HepG2 (cell line): Measurements from ENCODE around the gene MYLK.

ENCODE experiments used
- CEBPZ ChIP-seq: IDR thresholded peaks from 2 replicates; pipeline ENCODE4 v1.6.1; 2012; ENCODE audit warnings: low read length, improper control_type of control experiment
- POLR2A ChIP-seq, 2 experiments: IDR thresholded peaks; 2 replicates each; pipeline ENCODE4 v1.6.1; 2011; ENCODE audit warnings: low read depth in 2 of 2, low read length in 2 of 2, mild to moderate bottlenecking in 1 of 2, moderate library complexity in 1 of 2; ENCODE audit not compliant: insufficient read depth in 1 of 2
- TAF1 ChIP-seq: sonication (generic); formaldehyde crosslinking; IDR thresholded peaks from 2 replicates; pipeline ENCODE4 v1.4.0; 2020; ENCODE audit warnings: missing genetic modification reagents
- ZNF138 ChIP-seq: sonication (generic); formaldehyde crosslinking; IDR thresholded peaks from 2 replicates; pipeline ENCODE4 v1.5.0; 2020; ENCODE audit warnings: mild to moderate bottlenecking, low read depth, missing genetic modification reagents

- TF ChIP-seq TAF1 = no peak
- no peak for TF ChIP-seq ZNF138 (CRISPR knock-in tag)
- TF ChIP-seq CEBPZ = no peak
- no peak for TF ChIP-seq POLR2A (IDR thresholded peaks at IDR 0.05; ENCODE audit: insufficient read depth in 1 of 2, low read depth in 2 of 2, low read length in 2 of 2)
Observed at GRCh38 chr3:123692671-123693070, 191.5 kb downstream of the MYLK start.
